Esophagus muscularis mucosa (tissue), 4 donors: ENCODE results near the gene XRCC6.

Source experiments
- CTCF ChIP-seq, 3 experiments: fragments of 200-600 bp in 2 of 3; fragments of 450-650 bp in 1 of 3; sonication (generic) in 2 of 3; IDR thresholded peaks; one replicate each; pipeline ENCODE4 v1.5.1; 2017 to 2019; ENCODE audit warnings: antibody characterized with exemption in 3 of 3, mild to moderate bottlenecking in 2 of 3, moderate library complexity in 1 of 3
- EP300 ChIP-seq: sonication (generic); formaldehyde crosslinking; IDR thresholded peaks from one replicate; pipeline ENCODE4 v1.6.1; 2017; ENCODE audit warnings: antibody characterized with exemption
- POLR2A ChIP-seq: fragments of 450-650 bp; IDR thresholded peaks from one replicate; pipeline ENCODE4 v1.6.1; 2017; ENCODE audit warnings: antibody characterized with exemption, moderate library complexity, mild to moderate bottlenecking, low read depth
- POLR2AphosphoS5 ChIP-seq, 2 donors: sonication (generic); formaldehyde crosslinking; IDR thresholded peaks; one replicate each; pipeline ENCODE4 v1.6.1; 2017; ENCODE audit warnings: antibody characterized with exemption in 2 of 2

GRCh38 chr22:41578818-41579217 lies 42.3 kb upstream of the XRCC6 start:
- TF ChIP-seq CTCF (IDR thresholded peaks at IDR 0.05) = no peak
- no peak for TF ChIP-seq EP300
- no peak for TF ChIP-seq POLR2A
- no peak for TF ChIP-seq POLR2AphosphoS5 (IDR thresholded peaks at IDR 0.05)
